HCT116 (cell line): ENCODE measurements around the gene COL5A2.

Experiments
- CEBPB ChIP-seq: IDR thresholded peaks from 2 replicates; pipeline ENCODE4 v1.6.1; 2012; ENCODE audit warnings: low read depth
- CTCF ChIP-seq, 3 experiments: fragments of 200-600 bp in 1 of 3; sonication (generic) in 1 of 3; IDR thresholded peaks in 2 of 3; conservative IDR thresholded peaks in 1 of 3; 2 replicates each; pipeline ENCODE4 v1.5.1; 2012 to 2017; ENCODE audit warnings: low read depth in 2 of 3, low read length in 2 of 3, antibody characterized with exemption in 1 of 3, borderline replicate concordance in 1 of 3, control low read depth in 1 of 3, mild to moderate bottlenecking in 1 of 3, mixed read lengths in 1 of 3, mixed run types in 1 of 3, moderate library complexity in 1 of 3; ENCODE audit not compliant: insufficient read depth in 1 of 3
- FOSL1 ChIP-seq: IDR thresholded peaks from 2 replicates; pipeline ENCODE4 v1.6.1; 2012; ENCODE audit warnings: low read depth
- POLR2A ChIP-seq: IDR thresholded peaks from 2 replicates; pipeline ENCODE4 v1.7.0; 2011; ENCODE audit warnings: borderline replicate concordance; ENCODE audit not compliant: insufficient read depth, insufficient read length; ENCODE audit errors: extremely low read depth
- POLR2AphosphoS5 ChIP-seq: IDR thresholded peaks from 2 replicates; pipeline ENCODE4 v1.6.1; 2011; ENCODE audit warnings: mild to moderate bottlenecking, low read depth, low read length, moderate library complexity
- REST ChIP-seq: IDR thresholded peaks from 2 replicates; pipeline ENCODE4 v1.6.1; 2012; ENCODE audit warnings: low read depth
- ZFX ChIP-seq: fragments of 450-650 bp; IDR thresholded peaks from 2 replicates; pipeline ENCODE4 v1.6.1; 2017

DNA sequence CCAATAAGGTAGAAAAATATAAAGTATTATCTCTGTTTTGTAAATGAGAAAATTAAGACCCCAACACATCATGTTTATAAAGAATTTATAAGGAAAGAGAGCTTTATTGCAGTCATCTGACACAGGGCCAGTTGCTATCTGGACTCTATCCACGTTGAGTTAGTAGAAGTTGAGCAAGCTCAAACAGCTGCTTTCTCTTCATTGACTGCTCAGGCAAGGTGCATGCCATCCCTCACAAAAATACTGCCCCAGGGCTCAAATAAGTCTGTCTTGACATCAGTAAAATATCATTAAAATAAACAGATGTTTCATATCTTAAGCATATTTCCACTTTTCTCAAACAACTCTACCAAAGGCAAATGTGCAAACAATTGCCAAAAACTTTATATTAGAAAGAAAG is 14.8 kb downstream of the COL5A2 start:
- TF ChIP-seq ZFX: no peak
- TF ChIP-seq REST: no peak
- TF ChIP-seq POLR2A: no peak
- TF ChIP-seq POLR2AphosphoS5: no peak
- TF ChIP-seq CTCF (IDR thresholded peaks at IDR 0.05 in 2 of 3, conservative IDR thresholded peaks at IDR 0.05 in 1 of 3; ENCODE audit: borderline replicate concordance in 1 of 3, insufficient read depth in 1 of 3, low read depth in 2 of 3, low read length in 2 of 3): no peak
- no peak for TF ChIP-seq FOSL1
- no peak for TF ChIP-seq CEBPB
